AG04450 (cell line): ENCODE measurements around the gene UPF1. TPM values are rescaled to one million over a fixed set of nuclear protein-coding genes. Genes with fewer than 3 reads are reported as not detected.

Experiments
- CTCF ChIA-PET: fragments of 300-600, 350-600 bp; formaldehyde crosslinking; extraction: SDS; loops from one replicate; lab custom pipeline; 2022; ENCODE audit warnings: antibody characterized with exemption, inconsistent platforms; lab: Charles Lee
- POLR2A ChIA-PET: fragments of 350-600 bp; formaldehyde crosslinking; extraction: SDS; loops from one replicate; lab custom pipeline; 2021; ENCODE audit warnings: antibody characterized with exemption, inconsistent platforms; lab: Yijun Ruan, JAX
- DNase-seq: peaks from one replicate; pipeline ENCODE4 v3.0.0-alpha.2; 2011; ENCODE audit warnings: low read depth, low spot score
- H3K27ac ChIP-seq: one replicate; pipeline ENCODE4 v1.5.1; 2012; ENCODE audit warnings: low read depth, low read length, control low read depth
- H3K27me3 ChIP-seq: one replicate; pipeline ENCODE4 v1.6.0; 2012; ENCODE audit warnings: low read length; ENCODE audit not compliant: control insufficient read depth, insufficient read depth
- H3K4me3 ChIP-seq: 2 replicates; pipeline ENCODE4 v1.5.1; 2011; ENCODE audit warnings: mild to moderate bottlenecking, low read depth, low read length, control low read depth
- H3K9me3 ChIP-seq: 2 replicates; pipeline ENCODE4 v1.5.1; 2012; ENCODE audit warnings: low read length; ENCODE audit not compliant: control insufficient read depth, insufficient read depth
- polyA plus RNA-seq: library from polyadenylated mRNA; depleted of rRNA; stranded (reverse); fragments of >200 nt; gene quantifications from 2 replicates; pipeline ENCODE4 v1.2.3, GENCODE V29; 2011
- TF ChIP-seq, protein P1 (sequence below): IDR thresholded peaks from 2 replicates; pipeline ENCODE4 v1.5.1; 2011; ENCODE audit warnings: low read depth, low read length, control low read depth, inconsistent platforms

The UPF1 gene
- polyA plus RNA-seq, 1 experiment: 28.2 TPM

DNA sequence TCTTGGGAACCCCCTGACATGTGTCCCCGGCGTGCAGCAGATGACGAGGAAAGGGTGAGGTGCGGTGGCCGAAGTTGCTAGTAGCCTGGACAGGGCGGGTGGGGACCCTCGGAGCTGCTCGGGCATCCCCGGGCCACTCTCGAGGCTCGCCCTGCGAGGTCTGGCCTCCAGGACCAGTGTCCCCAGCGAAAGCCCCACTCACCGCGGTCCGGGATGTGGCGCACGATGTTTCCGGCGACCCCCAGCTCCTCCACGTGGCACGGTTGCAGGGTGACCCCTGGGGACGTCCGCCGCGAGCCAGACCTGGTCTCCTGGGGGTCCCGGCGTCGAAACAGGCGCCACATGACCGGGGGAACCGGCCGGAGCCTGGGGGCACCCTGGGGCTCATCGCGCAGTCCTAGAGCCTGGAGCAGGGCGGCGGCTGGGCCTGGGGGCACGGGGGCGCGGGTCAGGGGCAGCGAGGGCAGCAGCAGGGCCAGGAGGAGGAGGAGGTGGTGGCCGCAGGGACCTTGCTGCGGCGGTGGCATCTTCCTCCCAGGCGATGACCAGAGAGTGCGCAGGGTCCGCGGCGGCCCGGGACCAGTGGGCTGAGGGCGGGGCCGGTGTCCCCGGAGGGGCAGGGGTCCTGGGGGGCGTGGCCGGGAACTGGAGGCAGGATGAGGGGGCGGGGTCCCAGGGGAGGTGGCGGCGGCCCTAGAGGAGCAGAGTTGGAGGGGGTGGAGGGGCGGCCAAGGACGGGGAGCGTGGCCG, 38.2 kb downstream of the UPF1 start:
- no peak overlapping the region for H3K4me3 ChIP-seq
- ChIA-PET POLR2A (no interaction called here), CTCF (no interaction called here)
- no peak overlapping the region for H3K27ac ChIP-seq
- H3K9me3 ChIP-seq: no peaks in the 10 kb centered on the region; the same call in 1 of the 2 replicates
- TF ChIP-seq, protein P1, sequence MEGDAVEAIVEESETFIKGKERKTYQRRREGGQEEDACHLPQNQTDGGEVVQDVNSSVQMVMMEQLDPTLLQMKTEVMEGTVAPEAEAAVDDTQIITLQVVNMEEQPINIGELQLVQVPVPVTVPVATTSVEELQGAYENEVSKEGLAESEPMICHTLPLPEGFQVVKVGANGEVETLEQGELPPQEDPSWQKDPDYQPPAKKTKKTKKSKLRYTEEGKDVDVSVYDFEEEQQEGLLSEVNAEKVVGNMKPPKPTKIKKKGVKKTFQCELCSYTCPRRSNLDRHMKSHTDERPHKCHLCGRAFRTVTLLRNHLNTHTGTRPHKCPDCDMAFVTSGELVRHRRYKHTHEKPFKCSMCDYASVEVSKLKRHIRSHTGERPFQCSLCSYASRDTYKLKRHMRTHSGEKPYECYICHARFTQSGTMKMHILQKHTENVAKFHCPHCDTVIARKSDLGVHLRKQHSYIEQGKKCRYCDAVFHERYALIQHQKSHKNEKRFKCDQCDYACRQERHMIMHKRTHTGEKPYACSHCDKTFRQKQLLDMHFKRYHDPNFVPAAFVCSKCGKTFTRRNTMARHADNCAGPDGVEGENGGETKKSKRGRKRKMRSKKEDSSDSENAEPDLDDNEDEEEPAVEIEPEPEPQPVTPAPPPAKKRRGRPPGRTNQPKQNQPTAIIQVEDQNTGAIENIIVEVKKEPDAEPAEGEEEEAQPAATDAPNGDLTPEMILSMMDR: no peak
- no peak for DNase-seq
- peaks cover 8% of the 10 kb centered on the region for H3K27me3 ChIP-seq

DNA sequence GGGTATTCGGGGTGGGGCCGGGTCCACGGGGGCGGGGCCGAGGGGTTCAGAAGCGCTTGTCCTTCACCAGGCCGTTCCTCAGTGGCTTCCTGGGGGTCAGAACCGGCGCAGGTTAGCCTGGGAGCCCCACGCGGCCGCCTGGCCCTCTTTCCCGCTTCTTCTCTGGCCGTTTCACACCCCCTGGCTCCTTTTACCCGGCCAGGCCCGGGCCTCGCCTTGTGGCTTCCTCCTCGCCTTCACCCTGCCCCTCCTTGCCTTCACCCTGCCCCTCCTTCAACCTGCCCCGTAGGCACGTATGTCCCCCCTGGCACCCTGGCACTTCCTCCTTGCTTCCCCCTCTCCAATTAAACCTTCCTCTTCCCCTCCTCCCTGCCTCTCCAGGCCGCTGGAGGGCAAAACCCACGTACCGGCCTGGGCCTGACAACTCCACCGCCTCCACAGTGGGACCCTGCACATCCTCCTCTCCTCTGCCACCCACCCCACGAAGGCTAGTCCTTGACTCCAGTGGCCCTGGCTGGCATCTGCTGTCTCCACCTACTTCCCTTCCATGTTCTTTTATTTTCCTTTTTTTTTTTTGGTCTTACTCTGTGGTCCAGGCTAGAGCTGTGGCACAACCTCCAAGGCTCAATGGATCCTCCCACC, 38.9 kb downstream of the UPF1 start:
- H3K27me3 ChIP-seq: peaks cover 8% of the 10 kb centered on the region
- no peak overlapping the region for H3K27ac ChIP-seq
- CTCF ChIA-PET: interaction anchor here (2.0 kb wide), 1 partner anchor 23 kb away, joined by 8 read pairs; no protein-coding TSS in a partner anchor
- DNase-seq: no peak
- TF ChIP-seq, protein P1: no peak
- POLR2A ChIA-PET: no interaction called here
- no peaks in the 10 kb centered on the region; the same call in 1 of the 2 replicates for H3K9me3 ChIP-seq
- H3K4me3 ChIP-seq: no peak overlapping the region

DNA sequence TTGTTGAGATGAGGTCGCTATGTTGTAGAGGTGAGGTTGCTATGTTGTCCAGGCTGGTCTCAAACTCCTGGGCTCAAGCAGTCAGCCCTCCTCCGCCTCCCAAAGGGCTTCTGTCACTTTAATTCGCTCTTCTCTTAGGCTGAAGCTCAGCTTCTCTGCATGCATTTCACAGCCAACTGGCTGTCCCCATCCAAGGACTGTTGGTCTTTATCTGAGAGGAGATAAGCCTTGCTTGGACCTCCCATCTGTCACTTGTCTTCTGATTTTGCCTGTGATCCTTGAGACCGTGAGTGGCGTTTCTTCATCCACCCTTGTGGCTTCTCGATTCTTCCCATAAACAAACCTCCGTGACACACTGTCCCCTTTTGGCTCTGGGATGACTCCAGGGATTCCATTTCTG, 39.8 kb downstream of the UPF1 start:
- Histone ChIP-seq H3K4me3 (no peak overlapping the region), H3K27me3 (peaks cover 8% of the 10 kb centered on the region), H3K27ac (no peak overlapping the region), H3K9me3 (no peaks in the 10 kb centered on the region; the same call in none of the 2 replicates)
- ChIA-PET CTCF (interaction anchor here (2.0 kb wide), 1 partner anchor 24 kb away, joined by 8 read pairs; no protein-coding TSS in a partner anchor), POLR2A (no interaction called here)
- no peak for DNase-seq
- TF ChIP-seq, protein P1: no peak

DNA sequence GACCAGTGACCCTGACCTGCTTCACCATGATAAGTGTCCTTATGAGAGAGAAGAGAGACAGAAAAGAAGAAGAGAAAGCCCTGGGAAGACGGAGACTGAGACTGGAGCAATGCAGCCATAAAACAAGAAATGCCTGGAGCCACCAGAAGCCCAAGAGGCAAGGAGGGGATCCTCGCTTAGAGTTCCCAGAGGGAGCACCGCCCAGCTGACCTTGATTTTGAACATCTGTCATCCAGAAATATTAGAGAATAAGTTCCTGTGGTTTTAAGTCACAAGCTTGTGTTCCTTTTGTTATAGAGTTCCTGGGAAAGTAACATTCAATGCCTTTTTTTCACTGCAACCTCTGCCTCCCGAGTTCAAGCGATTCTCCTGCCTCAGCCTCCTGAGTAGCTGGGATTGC, 44.0 kb downstream of the UPF1 start:
- Histone ChIP-seq H3K4me3 (no peak overlapping the region), H3K9me3 (peaks cover 17% of the 10 kb centered on the region), H3K27me3 (peaks cover 1% of the 10 kb centered on the region), H3K27ac (no peak overlapping the region)
- TF ChIP-seq, protein P1: no peak
- DNase-seq: no peak
- ChIA-PET CTCF (interaction anchor here (0.7 to 4.4 kb wide), 4 partner anchors 9 to 414 kb away, joined by 3 to 22 read pairs (median 4); no protein-coding TSS in a partner anchor), POLR2A (interaction anchor here (0.7 kb wide), 1 partner anchor 474 kb away, joined by 6 read pairs; no protein-coding TSS in a partner anchor)
